IMR-90 (cell line): ENCODE results near the gene XRN1. TPM values are rescaled to one million over a fixed set of nuclear protein-coding genes. Genes with fewer than 3 reads are reported as not detected.

ENCODE experiments used
- ATAC-seq: fragments of 200-7000 bp; cut with Tn5 transposase; 2 replicates; pipeline ENCODE4 v1.9.1; 2020; ENCODE audit warnings: low read depth, mild to moderate bottlenecking, moderate library complexity
- BruUV-seq: library from RNA; stranded (reverse); fragments of 400-500 nt; replicated peaks from 2 replicates; lab custom pipeline; 2021; lab: Mats Ljungman, UMichigan
- CTCF ChIA-PET: fragments of 300-600 bp; formaldehyde crosslinking; extraction: SDS; loops from one replicate; lab custom pipeline; 2021; ENCODE audit warnings: antibody characterized with exemption; lab: Yijun Ruan, JAX
- POLR2A ChIA-PET: fragments of 300-600 bp; sonication (Branson Sonifier 250); formaldehyde crosslinking; loops from one replicate; lab custom pipeline; 2022; ENCODE audit warnings: antibody characterized with exemption; ENCODE audit not compliant: unreplicated experiment; lab: Charles Lee
- DNase-seq: peaks from one replicate; pipeline ENCODE4 v3.0.0; 2013
- H2AFZ ChIP-seq: replicated peaks from 2 replicates; pipeline ENCODE3; 2013; ENCODE audit warnings: low read length, mild to moderate bottlenecking; ENCODE audit not compliant: poor library complexity
- H2AK5ac ChIP-seq: 2 replicates; pipeline ENCODE4 v1.6.1; 2013; ENCODE audit warnings: low read depth, low read length, inconsistent platforms
- H2AK9ac ChIP-seq: replicated peaks from 2 replicates; pipeline ENCODE3; 2013; ENCODE audit warnings: mild to moderate bottlenecking, low read depth, low read length, moderate library complexity; ENCODE audit not compliant: poor library complexity
- H2BK120ac ChIP-seq: 2 replicates; pipeline ENCODE4 v1.6.1; 2013; ENCODE audit warnings: low read depth, low read length, inconsistent platforms
- H2BK15ac ChIP-seq: 3 replicates; pipeline ENCODE4 v1.6.1; 2013; ENCODE audit warnings: low read depth, low read length, inconsistent platforms
- H2BK20ac ChIP-seq: 2 replicates; pipeline ENCODE4 v1.6.1; 2013; ENCODE audit warnings: low read depth, mild to moderate bottlenecking, inconsistent platforms, low read length, moderate library complexity
- H2BK5ac ChIP-seq: 2 replicates; pipeline ENCODE4 v1.6.1; 2013; ENCODE audit warnings: mild to moderate bottlenecking, low read depth, low read length, inconsistent platforms; ENCODE audit not compliant: poor library complexity, severe bottlenecking
- H3K14ac ChIP-seq: replicated peaks from 2 replicates; pipeline ENCODE4 v1.6.1; 2013; ENCODE audit warnings: low read depth, low read length, inconsistent platforms
- H3K18ac ChIP-seq: 2 replicates; pipeline ENCODE4 v1.6.1; 2013; ENCODE audit warnings: low read depth, low read length, control low read depth
- H3K23ac ChIP-seq: 2 replicates; pipeline ENCODE4 v1.6.1; 2013; ENCODE audit warnings: low read depth, low read length, inconsistent platforms
- H3K27ac ChIP-seq: 2 replicates; pipeline ENCODE4 v1.5.1; 2013; ENCODE audit warnings: mild to moderate bottlenecking, control low read depth, low read length; ENCODE audit not compliant: insufficient read depth
- H3K27me3 ChIP-seq: 2 replicates; pipeline ENCODE4 v1.6.1; 2013; ENCODE audit warnings: low read length; ENCODE audit not compliant: control insufficient read depth, insufficient read depth
- H3K36me3 ChIP-seq: 2 replicates; pipeline ENCODE4 v1.6.1; 2013; ENCODE audit warnings: low read length, mixed read lengths; ENCODE audit not compliant: control insufficient read depth, insufficient read depth
- H3K4ac ChIP-seq: 2 replicates; pipeline ENCODE4 v1.6.1; 2013; ENCODE audit warnings: low read depth, low read length, inconsistent platforms
- H3K4me1 ChIP-seq: 2 replicates; pipeline ENCODE4 v1.6.1; 2013; ENCODE audit warnings: low read length, mixed read lengths; ENCODE audit not compliant: control insufficient read depth, insufficient read depth
- H3K4me2 ChIP-seq: 2 replicates; pipeline ENCODE4 v1.6.1; 2013; ENCODE audit warnings: low read depth, mild to moderate bottlenecking, control low read depth, low read length, moderate library complexity
- H3K4me3 ChIP-seq: 2 replicates; pipeline ENCODE4 v1.5.1; 2013; ENCODE audit warnings: low read depth, mild to moderate bottlenecking, control low read depth, low read length, moderate library complexity; ENCODE audit not compliant: insufficient read depth
- H3K56ac ChIP-seq: 2 replicates; pipeline ENCODE4 v1.6.1; 2013; ENCODE audit warnings: low read length, inconsistent platforms; ENCODE audit not compliant: insufficient read depth; ENCODE audit errors: extremely low read depth
- H3K79me1 ChIP-seq, 2 experiments: 2 replicates each; pipeline ENCODE4 v1.6.1; 2013; ENCODE audit warnings: low read length in 2 of 2, inconsistent platforms in 1 of 2, low read depth in 1 of 2
- H3K9ac ChIP-seq: 2 replicates; pipeline ENCODE4 v1.6.1; 2013; ENCODE audit warnings: low read depth, low read length, control low read depth
- H3K9me1 ChIP-seq: 2 replicates; pipeline ENCODE4 v1.6.1; 2013; ENCODE audit warnings: low read length, inconsistent platforms; ENCODE audit not compliant: insufficient read depth
- H3K9me3 ChIP-seq: 2 replicates; pipeline ENCODE4 v1.6.1; 2013; ENCODE audit warnings: low read length; ENCODE audit not compliant: control insufficient read depth, insufficient read depth
- H4K20me1 ChIP-seq: 2 replicates; pipeline ENCODE4 v1.6.1; 2013; ENCODE audit warnings: low read length, inconsistent platforms; ENCODE audit not compliant: insufficient read depth
- H4K5ac ChIP-seq: 2 replicates; pipeline ENCODE4 v1.6.1; 2013; ENCODE audit warnings: mild to moderate bottlenecking, low read depth, low read length, control low read depth
- H4K8ac ChIP-seq, 2 experiments: 2 replicates each; pipeline ENCODE4 v1.6.1; 2013; ENCODE audit warnings: low read depth in 2 of 2, low read length in 2 of 2, control low read depth in 1 of 2, inconsistent platforms in 1 of 2
- H4K91ac ChIP-seq: 2 replicates; pipeline ENCODE4 v1.6.1; 2013; ENCODE audit warnings: low read depth, low read length, inconsistent platforms; ENCODE audit not compliant: insufficient read depth
- BHLHE40 ChIP-seq: fragments of 150-350 bp; IDR thresholded peaks from 2 replicates; pipeline ENCODE4 v1.6.1; 2016; ENCODE audit warnings: mild to moderate bottlenecking, low read depth, low read length
- CEBPB ChIP-seq: IDR thresholded peaks from 2 replicates; pipeline ENCODE4 v1.6.1; 2012; ENCODE audit warnings: low read depth, low read length, improper control_type of control experiment
- CHD1 ChIP-seq: IDR thresholded peaks from 2 replicates; pipeline ENCODE4 v1.6.1; 2012; ENCODE audit warnings: low read depth, low read length, improper control_type of control experiment
- FOS ChIP-seq: fragments of 150-350 bp; IDR thresholded peaks from 2 replicates; pipeline ENCODE4 v1.6.1; 2016; ENCODE audit warnings: low read depth, low read length
- MAFK ChIP-seq: IDR thresholded peaks from 2 replicates; pipeline ENCODE4 v1.6.1; 2012; ENCODE audit warnings: low read depth, low read length, improper control_type of control experiment
- MAZ ChIP-seq: IDR thresholded peaks from 2 replicates; pipeline ENCODE4 v1.6.1; 2012; ENCODE audit warnings: low read depth, mild to moderate bottlenecking, low read length, improper control_type of control experiment, moderate library complexity, borderline replicate concordance
- MXI1 ChIP-seq: IDR thresholded peaks from 2 replicates; pipeline ENCODE4 v1.6.1; 2012; ENCODE audit warnings: low read depth, mild to moderate bottlenecking, low read length, moderate library complexity, borderline replicate concordance
- NFE2L2 ChIP-seq: fragments of 150-350 bp; IDR thresholded peaks from 2 replicates; pipeline ENCODE4 v1.6.1; 2016; ENCODE audit warnings: low read depth, mild to moderate bottlenecking, low read length
- POLR2A ChIP-seq: IDR thresholded peaks from 2 replicates; pipeline ENCODE4 v1.6.1; 2012; ENCODE audit warnings: mild to moderate bottlenecking, low read depth, low read length
- RAD21 ChIP-seq: IDR thresholded peaks from 2 replicates; pipeline ENCODE4 v1.6.1; 2012; ENCODE audit warnings: low read length, improper control_type of control experiment
- RCOR1 ChIP-seq: IDR thresholded peaks from 2 replicates; pipeline ENCODE4 v1.6.1; 2012; ENCODE audit warnings: mild to moderate bottlenecking, low read length, improper control_type of control experiment; ENCODE audit not compliant: insufficient replicate concordance
- RFX5 ChIP-seq: IDR thresholded peaks from 2 replicates; pipeline ENCODE4 v1.8.0; 2012; ENCODE audit warnings: low read depth, mild to moderate bottlenecking, low read length, moderate library complexity
- SMC3 ChIP-seq: fragments of 150-350 bp; IDR thresholded peaks from 2 replicates; pipeline ENCODE4 v1.6.1; 2016; ENCODE audit warnings: low read depth, mild to moderate bottlenecking, antibody characterized with exemption, low read length, moderate library complexity
- WGBS, 2 experiments: methylation state at CpG; one replicate each; pipeline versions ENCODE4 v1.1.5 to v1.1.7; 2013; ENCODE audit warnings: missing lambda C conversion rate in 2 of 2; ENCODE audit not compliant: insufficient read length in 1 of 2; ENCODE audit errors: extremely low coverage in 2 of 2; 5-methylcytosine and 5-hydroxymethylcytosine counted together
- dilution Hi-C: fragments of 300-500 bp; cut with HindIII; formaldehyde crosslinking; loops from one replicate; pipeline ENCODE4 v1.14.3; 2018; ENCODE audit warnings: low sequenced_read_pairs; ENCODE audit not compliant: unreplicated experiment
- in situ Hi-C: fragments of 300-500 bp; cut with MboI; formaldehyde crosslinking; loops from 3 replicates; pipeline ENCODE4 v1.14.3; 2019; ENCODE audit warnings: low sequenced_read_pairs, inconsistent platforms, mixed read lengths
- intact Hi-C: fragments of 100-400 bp; cut with micrococcal nuclease; formaldehyde crosslinking; loops from 2 replicates; pipeline ENCODE4 v1.10.0; 2022
- polyA plus RNA-seq, 3 experiments: library from polyadenylated mRNA; depleted of rRNA; stranded (reverse); fragments of >200 nt; gene quantifications; 2 replicates each; pipeline ENCODE4 v1.2.3, GENCODE V29; 2012; ENCODE audit warnings: low replicate concordance in 1 of 3
- total RNA-seq: library from RNA; depleted of rRNA; stranded (reverse); fragments of >200 nt; gene quantifications from 2 replicates; pipeline ENCODE4 v1.2.3, GENCODE V29; 2012
- TF ChIP-seq, protein P1 (sequence below): fragments of 150-350 bp; IDR thresholded peaks from 2 replicates; pipeline ENCODE4 v1.6.1; 2017; ENCODE audit warnings: mild to moderate bottlenecking, antibody characterized with exemption, low read length, low read depth
- TF ChIP-seq, protein P2 (sequence below): fragments of 150-350 bp; IDR thresholded peaks from 2 replicates; pipeline ENCODE4 v1.6.1; 2016; ENCODE audit warnings: low read depth, mild to moderate bottlenecking, low read length, moderate library complexity, borderline replicate concordance
- TF ChIP-seq, protein P3 (sequence below): conservative IDR thresholded peaks from 2 replicates; pipeline ENCODE4 v1.5.1; 2012; ENCODE audit warnings: mild to moderate bottlenecking, low read depth, low read length, improper control_type of control experiment

Gene XRN1
- total and polyA plus RNA-seq, 2 of the 4 experiments (the other 2 are of a cell fraction) = 6.0 to 21.5 TPM

DNA sequence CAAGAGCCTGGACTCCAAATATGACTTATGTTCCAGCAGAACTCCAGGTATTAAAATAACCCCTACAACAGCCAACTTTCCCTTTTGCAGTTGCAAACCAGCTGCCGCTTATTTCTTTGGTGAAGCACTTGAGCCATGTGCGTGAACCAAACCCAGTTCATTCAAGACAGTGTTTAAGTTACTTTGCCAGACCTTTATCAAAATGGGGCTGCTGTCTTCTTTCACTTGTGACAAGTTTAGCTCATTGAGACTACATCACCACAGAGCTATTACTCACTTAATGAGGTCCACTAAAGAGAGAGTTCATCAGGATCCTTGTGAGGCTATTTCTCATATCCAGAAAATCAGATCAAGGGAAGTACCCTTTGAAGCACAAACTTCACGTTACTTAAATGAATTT is 2.4 kb upstream of the XRN1 start:
- BruUV-seq = no TSS peak
- no peak for ATAC-seq
- Histone ChIP-seq H3K27me3 (no peaks in the 10 kb centered on the region), H3K4me3 (no peak overlapping the region), H2BK120ac (no peak overlapping the region), H3K36me3 (peaks cover 5% of the 10 kb centered on the region), H3K4ac (no peak overlapping the region), H2BK20ac (no peak overlapping the region), H2BK5ac (no peak overlapping the region), H2BK15ac (no peak overlapping the region), H3K9me3 (no peaks in the 10 kb centered on the region), H2AK9ac (no peak overlapping the region), H3K4me1 (peaks cover 4% of the 10 kb centered on the region; the same call in 1 of the 2 replicates), H3K79me1 (peaks cover 0 to 20% of the 10 kb centered on the region in 2 experiments; a peak in 2 of 4 replicates), H3K14ac (no peak overlapping the region), H3K18ac (no peak overlapping the region), H3K9ac (no peak overlapping the region), H3K27ac (no peak overlapping the region), H4K8ac (no peak overlapping the region), H4K91ac (no peak overlapping the region), H3K56ac (no peak overlapping the region), H2AFZ (no peak overlapping the region), H4K5ac (no peak overlapping the region), H3K23ac (no peak overlapping the region), H3K4me2 (no peak overlapping the region), H3K9me1 (no peaks in the 10 kb centered on the region; the same call in 1 of the 2 replicates), H4K20me1 (peaks cover 4% of the 10 kb centered on the region; the same call in 1 of the 2 replicates), H2AK5ac (no peak overlapping the region)
- TF ChIP-seq MXI1 (no peak), RCOR1 (no peak), MAZ (no peak), BHLHE40 (no peak), CEBPB (no peak), FOS (no peak), RAD21 (no peak), CHD1 (no peak), SMC3 (no peak), RFX5 (no peak), MAFK (no peak), NFE2L2 (no peak), POLR2A (no peak)
- TF ChIP-seq, protein P1, sequence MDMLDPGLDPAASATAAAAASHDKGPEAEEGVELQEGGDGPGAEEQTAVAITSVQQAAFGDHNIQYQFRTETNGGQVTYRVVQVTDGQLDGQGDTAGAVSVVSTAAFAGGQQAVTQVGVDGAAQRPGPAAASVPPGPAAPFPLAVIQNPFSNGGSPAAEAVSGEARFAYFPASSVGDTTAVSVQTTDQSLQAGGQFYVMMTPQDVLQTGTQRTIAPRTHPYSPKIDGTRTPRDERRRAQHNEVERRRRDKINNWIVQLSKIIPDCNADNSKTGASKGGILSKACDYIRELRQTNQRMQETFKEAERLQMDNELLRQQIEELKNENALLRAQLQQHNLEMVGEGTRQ = no peak
- TF ChIP-seq, protein P2, sequence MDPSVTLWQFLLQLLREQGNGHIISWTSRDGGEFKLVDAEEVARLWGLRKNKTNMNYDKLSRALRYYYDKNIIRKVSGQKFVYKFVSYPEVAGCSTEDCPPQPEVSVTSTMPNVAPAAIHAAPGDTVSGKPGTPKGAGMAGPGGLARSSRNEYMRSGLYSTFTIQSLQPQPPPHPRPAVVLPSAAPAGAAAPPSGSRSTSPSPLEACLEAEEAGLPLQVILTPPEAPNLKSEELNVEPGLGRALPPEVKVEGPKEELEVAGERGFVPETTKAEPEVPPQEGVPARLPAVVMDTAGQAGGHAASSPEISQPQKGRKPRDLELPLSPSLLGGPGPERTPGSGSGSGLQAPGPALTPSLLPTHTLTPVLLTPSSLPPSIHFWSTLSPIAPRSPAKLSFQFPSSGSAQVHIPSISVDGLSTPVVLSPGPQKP = no peak
- TF ChIP-seq, protein P3, sequence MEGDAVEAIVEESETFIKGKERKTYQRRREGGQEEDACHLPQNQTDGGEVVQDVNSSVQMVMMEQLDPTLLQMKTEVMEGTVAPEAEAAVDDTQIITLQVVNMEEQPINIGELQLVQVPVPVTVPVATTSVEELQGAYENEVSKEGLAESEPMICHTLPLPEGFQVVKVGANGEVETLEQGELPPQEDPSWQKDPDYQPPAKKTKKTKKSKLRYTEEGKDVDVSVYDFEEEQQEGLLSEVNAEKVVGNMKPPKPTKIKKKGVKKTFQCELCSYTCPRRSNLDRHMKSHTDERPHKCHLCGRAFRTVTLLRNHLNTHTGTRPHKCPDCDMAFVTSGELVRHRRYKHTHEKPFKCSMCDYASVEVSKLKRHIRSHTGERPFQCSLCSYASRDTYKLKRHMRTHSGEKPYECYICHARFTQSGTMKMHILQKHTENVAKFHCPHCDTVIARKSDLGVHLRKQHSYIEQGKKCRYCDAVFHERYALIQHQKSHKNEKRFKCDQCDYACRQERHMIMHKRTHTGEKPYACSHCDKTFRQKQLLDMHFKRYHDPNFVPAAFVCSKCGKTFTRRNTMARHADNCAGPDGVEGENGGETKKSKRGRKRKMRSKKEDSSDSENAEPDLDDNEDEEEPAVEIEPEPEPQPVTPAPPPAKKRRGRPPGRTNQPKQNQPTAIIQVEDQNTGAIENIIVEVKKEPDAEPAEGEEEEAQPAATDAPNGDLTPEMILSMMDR = no peak
- in situ Hi-C loops (no loop called here), intact Hi-C loops (no loop called here), dilution Hi-C loops (no loop called here)
- CTCF ChIA-PET = no interaction called here
- DNase-seq = no peak
- POLR2A ChIA-PET = no interaction called here
- WGBS, 2 experiments = no CpG with 5 or more reads among the region's 3 CpGs
